ENCODE data around the gene DNAJB12. TPM values are rescaled to one million over a fixed set of nuclear protein-coding genes. Genes with fewer than 3 reads are reported as not detected.
A peak's percentile ranks its signal among the peaks of the same experiment; 100 is the strongest.
"Not testable (repeated sequence)": the region's sequence is repeated elsewhere in the genome, so short reads cannot be mapped to it uniquely, and the experiment has no call there.

Gene DNAJB12
- total and polyA plus RNA-seq, 10 donors, result 13.6 to 55.4 (median 40.5) TPM

DNA sequence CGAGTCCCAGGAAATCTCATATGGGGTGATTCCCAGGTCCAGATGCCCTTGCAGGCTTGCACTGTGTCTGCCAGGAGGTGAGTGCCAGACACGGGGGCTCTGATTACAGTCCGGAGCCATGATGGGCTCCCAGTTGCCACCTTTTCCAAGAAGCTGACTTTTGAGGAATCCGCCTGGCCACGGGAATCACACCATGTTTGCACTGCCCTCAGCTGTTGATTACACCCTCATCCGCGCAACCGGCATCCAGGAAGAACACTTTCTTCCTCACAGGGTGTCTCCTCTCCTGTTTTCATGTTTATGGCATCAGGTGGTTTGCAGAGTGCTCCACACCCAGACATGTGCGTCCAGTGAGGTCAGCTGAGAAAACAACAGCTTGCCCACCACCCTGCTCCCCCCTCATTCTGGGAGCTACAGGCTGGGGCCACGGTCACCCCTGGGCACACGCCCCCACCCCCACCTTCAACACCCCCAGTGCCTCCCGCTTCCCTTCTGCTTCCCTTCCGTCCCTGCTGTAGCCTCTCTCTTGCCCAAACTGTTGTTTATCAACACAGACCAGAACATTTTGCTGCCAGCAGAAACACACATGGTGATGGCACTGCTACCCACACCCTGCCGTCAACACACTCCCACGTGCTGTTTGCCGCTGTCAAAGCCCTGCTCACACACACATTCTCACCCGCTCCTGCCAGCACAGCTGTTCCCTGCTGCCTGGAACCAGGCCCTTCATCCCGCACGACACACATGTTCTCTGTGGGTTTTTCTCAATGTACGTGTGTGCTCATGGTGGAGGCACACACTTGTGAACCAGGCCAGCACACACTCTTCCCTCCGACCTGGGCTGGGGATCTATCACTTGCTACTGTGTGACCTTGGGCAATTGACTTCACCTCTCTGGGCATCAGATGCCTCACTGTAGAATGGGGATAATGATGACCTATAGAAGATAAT, 45.2 kb downstream of the DNAJB12 start:
- WGBS, 5 donors, result 53 to 70% (median 64%) methylated on average over 19 to 21 of the region's 21 CpGs
- intact Hi-C loops (cut with DNase I; ENCODE audit: low total_unique reads), result no loop called here
- Histone ChIP-seq H3K4me1 (peaks cover 36 to 89% (median 71%) of the 10 kb centered on the region in 6 donors), H3K27me3 (replicated peaks in 1 of 7) (no peaks in the 10 kb centered on the region), H3K36me3 (no peaks in the 10 kb centered on the region), H3K27ac (peak overlapping the region in 5 of 8 donors; percentile 28 to 74 (median 70)), H3K9me3 (no peaks in the 10 kb centered on the region), H3K4me3 (no peak overlapping the region)
- DNase-seq, result peak; percentile 77
- TF ChIP-seq POLR2AphosphoS5 (IDR thresholded peaks at IDR 0.05), result peak in 2 of 3 donors; percentile 12 to 14
- TF ChIP-seq, protein P1, sequence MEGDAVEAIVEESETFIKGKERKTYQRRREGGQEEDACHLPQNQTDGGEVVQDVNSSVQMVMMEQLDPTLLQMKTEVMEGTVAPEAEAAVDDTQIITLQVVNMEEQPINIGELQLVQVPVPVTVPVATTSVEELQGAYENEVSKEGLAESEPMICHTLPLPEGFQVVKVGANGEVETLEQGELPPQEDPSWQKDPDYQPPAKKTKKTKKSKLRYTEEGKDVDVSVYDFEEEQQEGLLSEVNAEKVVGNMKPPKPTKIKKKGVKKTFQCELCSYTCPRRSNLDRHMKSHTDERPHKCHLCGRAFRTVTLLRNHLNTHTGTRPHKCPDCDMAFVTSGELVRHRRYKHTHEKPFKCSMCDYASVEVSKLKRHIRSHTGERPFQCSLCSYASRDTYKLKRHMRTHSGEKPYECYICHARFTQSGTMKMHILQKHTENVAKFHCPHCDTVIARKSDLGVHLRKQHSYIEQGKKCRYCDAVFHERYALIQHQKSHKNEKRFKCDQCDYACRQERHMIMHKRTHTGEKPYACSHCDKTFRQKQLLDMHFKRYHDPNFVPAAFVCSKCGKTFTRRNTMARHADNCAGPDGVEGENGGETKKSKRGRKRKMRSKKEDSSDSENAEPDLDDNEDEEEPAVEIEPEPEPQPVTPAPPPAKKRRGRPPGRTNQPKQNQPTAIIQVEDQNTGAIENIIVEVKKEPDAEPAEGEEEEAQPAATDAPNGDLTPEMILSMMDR (IDR thresholded peaks at IDR 0.05 in 8 of 11, conservative IDR thresholded peaks at IDR 0.05 in 3 of 11), result no peak

DNA sequence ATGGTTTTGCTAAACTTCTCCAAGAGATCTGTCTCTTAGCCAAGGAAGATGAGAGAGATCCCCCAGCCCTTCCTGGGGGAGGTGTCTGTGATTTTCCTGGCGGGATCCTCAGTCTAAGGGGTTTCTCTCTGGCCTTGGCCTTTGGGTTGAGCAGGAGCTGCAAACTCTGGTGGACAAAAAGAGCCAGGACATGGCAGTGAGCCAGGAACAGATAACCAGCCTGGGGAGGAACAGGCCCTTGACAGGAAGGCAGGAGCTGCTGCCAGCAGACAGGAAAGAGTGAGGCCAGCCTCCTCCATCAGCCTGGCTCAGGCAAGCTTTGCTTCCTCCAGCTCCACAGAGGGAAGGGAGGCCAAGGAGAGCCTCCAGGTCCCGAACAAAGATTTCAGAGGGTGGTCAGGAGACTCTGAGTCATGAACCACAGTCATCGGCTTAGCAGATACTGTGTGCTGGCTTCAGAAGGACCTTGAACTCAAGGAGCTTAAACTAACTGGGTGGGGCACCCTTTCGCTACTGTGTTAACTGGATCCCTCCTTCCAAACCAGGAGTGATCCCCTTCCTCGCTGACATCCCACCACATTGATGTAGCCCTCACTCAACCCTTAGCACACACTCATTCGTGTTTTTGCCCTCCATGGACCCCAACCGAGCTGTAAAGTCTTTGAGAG, 46.3 kb downstream of the DNAJB12 start:
- Histone ChIP-seq H3K27ac (peak overlapping the region; percentile 8 to 74 (median 60)), H3K27me3 (replicated peaks in 1 of 7) (no peaks in the 10 kb centered on the region), H3K4me1 (peaks cover 36 to 88% (median 66%) of the 10 kb centered on the region in 6 donors), H3K36me3 (no peaks in the 10 kb centered on the region), H3K9me3 (no peaks in the 10 kb centered on the region), H3K4me3 (no peak overlapping the region)
- no peak for TF ChIP-seq POLR2A (IDR thresholded peaks at IDR 0.05)
- TF ChIP-seq, protein P1 (IDR thresholded peaks at IDR 0.05 in 8 of 11, conservative IDR thresholded peaks at IDR 0.05 in 3 of 11), result peak in 2 of 11 experiments; percentile 16 to 26
- peak in 2 of 3 donors; percentile 80 to 85 for TF ChIP-seq POLR2AphosphoS5 (IDR thresholded peaks at IDR 0.05)
- 51 to 70% (median 57%) methylated on average over 7 of the region's 7 CpGs for WGBS, 5 donors
- DNase-seq, result peak; percentile 81
- intact Hi-C loops (cut with DNase I; ENCODE audit: low total_unique reads), result no loop called here

DNA sequence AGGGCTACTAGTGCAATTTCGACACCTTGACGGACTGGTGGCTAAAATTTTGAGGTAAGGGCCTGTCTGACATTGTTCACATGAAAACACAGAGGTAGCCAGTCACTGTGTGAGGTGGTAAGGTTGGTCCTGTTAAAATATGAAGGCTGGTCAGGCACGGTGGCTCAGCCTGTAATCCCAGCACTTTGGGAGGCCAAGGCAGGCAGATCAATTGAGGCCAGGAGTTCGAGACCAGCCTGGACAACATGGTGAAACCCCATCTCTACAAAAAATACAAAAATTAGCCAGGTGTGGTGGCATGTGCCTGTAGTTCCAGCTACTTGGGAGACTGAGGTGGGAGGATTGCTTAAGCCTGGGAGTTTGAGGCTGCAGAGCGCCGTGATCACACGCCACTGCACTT, 47.0 kb downstream of the DNAJB12 start:
- H3K27me3 ChIP-seq (replicated peaks in 1 of 7); H3K36me3 ChIP-seq; H3K9me3 ChIP-seq; H3K4me3 ChIP-seq; DNase-seq; intact Hi-C loops (cut with DNase I; ENCODE audit: low total_unique reads): not testable (repeated sequence)
- 90 to 95% (median 94%) methylated on average over 7 of the region's 7 CpGs for WGBS, 5 donors
- H3K27ac ChIP-seq, result peak overlapping the region in 7 of 8 donors; percentile 8 to 74 (median 60)
- peaks cover 36 to 92% (median 66%) of the 10 kb centered on the region in 6 donors for H3K4me1 ChIP-seq

DNA sequence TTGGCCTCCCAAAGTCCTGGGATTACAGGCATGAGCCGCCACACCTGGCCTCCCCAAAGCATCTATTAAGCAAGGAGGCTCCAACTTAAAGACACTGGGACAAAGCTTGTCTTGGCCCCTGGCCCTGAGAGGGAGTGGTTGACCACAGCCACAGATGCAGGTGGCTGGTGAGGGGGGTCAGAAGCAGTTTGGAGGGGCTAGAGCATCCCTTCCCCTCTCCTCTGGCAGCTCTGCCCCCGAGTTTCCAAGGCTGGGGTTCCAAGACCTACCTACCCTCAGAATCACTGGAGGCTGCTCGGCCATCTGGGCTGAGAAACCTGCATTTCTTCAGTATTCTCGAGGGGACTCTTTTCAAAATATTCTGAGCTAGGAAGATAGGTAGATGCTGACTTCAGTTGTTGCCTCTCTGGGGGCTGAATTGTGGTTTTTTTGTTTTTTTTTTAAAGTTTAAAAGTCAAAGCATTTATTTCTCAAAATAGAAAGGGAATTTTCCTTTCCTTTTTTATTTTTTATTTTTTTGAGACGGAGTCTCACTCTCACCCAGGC, 48.4 kb downstream of the DNAJB12 start:
- 51 to 65% (median 59%) methylated on average over 5 of the region's 5 CpGs for WGBS, 5 donors
- peaks cover 36 to 85% (median 59%) of the 10 kb centered on the region in 6 donors for H3K4me1 ChIP-seq

More for the DNA sequence above, 48.4 kb downstream of the DNAJB12 start:
- intact Hi-C loops (cut with DNase I; ENCODE audit: low total_unique reads), result no loop called here
- no peak overlapping the region for H3K4me3 ChIP-seq
- DNase-seq, result peak; percentile 58
- TF ChIP-seq, protein P1 (IDR thresholded peaks at IDR 0.05 in 8 of 11, conservative IDR thresholded peaks at IDR 0.05 in 3 of 11), result no peak
- TF ChIP-seq POLR2AphosphoS5 (IDR thresholded peaks at IDR 0.05) (no peak), POLR2A (IDR thresholded peaks at IDR 0.05) (no peak)
- no peaks in the 10 kb centered on the region for H3K27me3 ChIP-seq (replicated peaks in 1 of 7)
- no peaks in the 10 kb centered on the region for H3K36me3 ChIP-seq
- H3K27ac ChIP-seq, result peak overlapping the region; percentile 22 to 70 (median 56)
- H3K9me3 ChIP-seq, result no peaks in the 10 kb centered on the region
